Mammary epithelial cell (primary cell): ENCODE data around the gene TTLL8.

Experiments
- CTCF ChIP-seq, 2 donors: IDR thresholded peaks in 1 of 2; conservative IDR thresholded peaks in 1 of 2; 2 replicates each; pipeline ENCODE4 v1.5.1; 2011 to 2012; ENCODE audit warnings: inconsistent platforms in 2 of 2, low read length in 2 of 2, mild to moderate bottlenecking in 2 of 2, control low read depth in 1 of 2, low read depth in 1 of 2; ENCODE audit not compliant: insufficient read depth in 1 of 2; ENCODE audit errors: extremely low read depth in 1 of 2
- EZH2 ChIP-seq: IDR thresholded peaks from 2 replicates; pipeline ENCODE4 v1.6.1; 2012; ENCODE audit warnings: low read length, inconsistent platforms, borderline replicate concordance

GRCh38 chr22:50034126-50035081, 23.7 kb downstream of the TTLL8 start:
- TF ChIP-seq CTCF (conservative IDR thresholded peaks at IDR 0.05 in 1 of 2, IDR thresholded peaks at IDR 0.05 in 1 of 2; ENCODE audit: extremely low read depth in 1 of 2, insufficient read depth in 1 of 2, low read depth in 1 of 2, low read length in 2 of 2) (no peak), EZH2 (no peak)
